Sciatic nerve (tissue), 2 donors: ENCODE data around the gene TPST1. TPM values are rescaled to one million over a fixed set of nuclear protein-coding genes. Genes with fewer than 3 reads are reported as not detected.
A peak's percentile ranks its signal among the peaks of the same experiment; 100 is the strongest.

ENCODE experiments used
- ATAC-seq: fragments of 200-7000 bp; cut with Tn5 transposase; one replicate; pipeline ENCODE4 v1.9.1; 2020; ENCODE audit warnings: mild to moderate bottlenecking, moderate library complexity
- DNase-seq: peaks from one replicate; pipeline ENCODE4 v3.0.0-alpha.2; 2020; ENCODE audit warnings: low spot score
- intact Hi-C: fragments of 100-400 bp; cut with DNase I; formaldehyde crosslinking; loops from one replicate; pipeline ENCODE4 v1.14.2; 2022
- total RNA-seq: library from RNA; stranded (reverse); fragmentation: NEBNext Ultra II Directional; extraction: Animal tissue kit (Norgen Biotek cat#: 25700); gene quantifications from one replicate; pipeline ENCODE4 v1.2.1, GENCODE V29; 2021
- donor health status: DM: no; HTN: no; CAD: no.
- donor health status: DM: no; HTN: no; CAD: no.

The TPST1 gene
- total RNA-seq, 1 donor from 2014 or later = 29.0 TPM

DNA sequence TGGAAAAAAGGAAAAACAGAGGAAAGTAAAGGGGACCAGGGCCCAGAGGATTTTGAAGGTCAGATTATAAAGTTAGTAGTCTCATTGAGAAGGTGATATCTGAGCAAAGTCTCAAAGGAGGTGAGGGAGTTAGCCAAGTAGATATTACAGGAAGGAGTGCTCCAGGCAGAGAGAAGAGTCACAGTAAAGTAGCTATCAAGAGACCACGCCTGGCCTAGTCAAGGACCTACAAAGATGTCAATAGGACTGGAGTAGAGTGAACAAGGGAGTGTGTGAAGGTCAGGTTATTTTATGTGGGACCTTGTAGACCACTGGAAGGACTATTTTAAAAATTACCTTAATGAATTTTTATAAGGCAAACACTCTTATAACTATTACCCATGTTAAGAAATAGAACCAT, 64.8 kb downstream of the TPST1 start:
- DNase-seq (no peak), ATAC-seq (no peak)
- intact Hi-C loops = no loop called here

DNA sequence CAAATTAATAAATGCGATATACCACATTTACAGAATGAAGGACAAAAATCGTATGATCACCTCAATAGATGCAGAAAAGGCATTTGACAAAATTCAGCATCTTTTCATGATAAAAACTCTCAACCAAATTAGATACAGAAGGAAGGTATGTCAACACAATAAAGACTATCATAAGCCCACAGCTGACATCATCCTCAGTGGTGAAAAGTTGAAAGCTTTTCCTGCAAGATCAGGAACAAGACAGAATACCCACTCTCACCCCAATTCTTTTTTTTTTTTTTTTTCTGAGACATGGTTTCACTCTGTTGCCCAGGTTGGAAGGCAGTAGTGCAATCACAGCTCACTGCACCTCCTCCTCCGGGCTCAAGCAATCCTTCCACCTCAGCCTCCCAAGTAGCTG, 67.2 kb downstream of the TPST1 start:
- no peak for DNase-seq
- ATAC-seq = no peak
- intact Hi-C loops = no loop called here

DNA sequence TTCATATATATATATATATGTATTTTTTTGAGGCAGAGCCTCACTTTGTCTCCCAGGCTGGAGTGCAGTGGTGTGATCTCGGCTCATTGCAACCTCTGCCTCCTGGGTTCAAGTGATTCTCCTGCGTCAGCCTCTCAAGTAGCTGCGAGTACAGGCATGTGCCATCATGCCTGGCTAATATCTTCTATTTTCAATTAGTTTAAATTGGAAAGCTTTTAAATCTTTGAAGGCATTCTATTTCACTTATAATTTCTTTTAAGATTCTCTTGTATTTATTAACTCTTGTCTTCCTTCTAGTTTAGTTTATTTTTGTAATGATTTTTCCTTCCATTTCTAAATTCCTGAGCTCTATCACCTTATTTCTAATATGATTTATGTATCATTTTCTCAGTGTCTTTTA, 71.2 kb downstream of the TPST1 start:
- DNase-seq (no peak), ATAC-seq (no peak)
- intact Hi-C loops = no loop called here

DNA sequence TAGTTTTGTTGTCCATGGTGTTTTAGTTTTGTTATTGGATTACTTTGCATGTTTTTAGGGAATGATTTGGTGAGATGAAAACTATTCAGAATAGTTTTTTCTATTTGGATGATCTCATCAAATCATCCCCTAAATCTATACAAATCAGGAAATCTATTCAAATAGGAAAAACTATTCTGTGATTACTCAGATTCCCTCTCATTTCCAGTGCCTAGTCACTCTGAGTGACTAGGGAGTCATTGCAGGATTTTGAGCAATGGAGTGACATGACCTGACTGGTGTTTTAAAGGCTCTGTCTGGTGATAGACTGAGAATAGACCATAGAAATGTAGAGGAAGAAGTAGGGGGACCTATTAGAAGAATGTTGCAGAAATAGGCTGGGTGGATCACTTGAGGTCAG, 72.4 kb downstream of the TPST1 start:
- ATAC-seq (no peak), DNase-seq (no peak)
- intact Hi-C loops = no loop called here

DNA sequence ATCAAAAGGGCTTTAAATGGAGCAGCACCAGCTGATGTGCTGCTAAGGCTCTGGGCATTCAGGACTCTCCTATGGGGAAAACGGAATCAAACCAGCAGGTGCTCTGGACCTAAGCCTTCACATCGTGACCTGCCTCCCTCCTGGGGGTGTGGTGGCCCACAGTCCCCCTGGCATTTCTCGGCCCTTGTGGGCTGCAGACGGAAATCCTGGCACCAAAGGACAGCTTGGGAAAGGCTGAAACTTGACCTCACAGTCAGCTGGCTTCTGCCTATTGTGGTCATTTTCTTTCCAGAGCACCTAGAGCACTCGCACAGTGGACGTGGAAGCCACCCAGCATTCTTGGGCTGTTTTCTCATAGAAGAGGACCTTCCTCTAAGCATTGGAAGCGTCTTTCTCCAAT, 74.8 kb downstream of the TPST1 start:
- ATAC-seq (no peak), DNase-seq (no peak)
- intact Hi-C loops = no loop called here

DNA sequence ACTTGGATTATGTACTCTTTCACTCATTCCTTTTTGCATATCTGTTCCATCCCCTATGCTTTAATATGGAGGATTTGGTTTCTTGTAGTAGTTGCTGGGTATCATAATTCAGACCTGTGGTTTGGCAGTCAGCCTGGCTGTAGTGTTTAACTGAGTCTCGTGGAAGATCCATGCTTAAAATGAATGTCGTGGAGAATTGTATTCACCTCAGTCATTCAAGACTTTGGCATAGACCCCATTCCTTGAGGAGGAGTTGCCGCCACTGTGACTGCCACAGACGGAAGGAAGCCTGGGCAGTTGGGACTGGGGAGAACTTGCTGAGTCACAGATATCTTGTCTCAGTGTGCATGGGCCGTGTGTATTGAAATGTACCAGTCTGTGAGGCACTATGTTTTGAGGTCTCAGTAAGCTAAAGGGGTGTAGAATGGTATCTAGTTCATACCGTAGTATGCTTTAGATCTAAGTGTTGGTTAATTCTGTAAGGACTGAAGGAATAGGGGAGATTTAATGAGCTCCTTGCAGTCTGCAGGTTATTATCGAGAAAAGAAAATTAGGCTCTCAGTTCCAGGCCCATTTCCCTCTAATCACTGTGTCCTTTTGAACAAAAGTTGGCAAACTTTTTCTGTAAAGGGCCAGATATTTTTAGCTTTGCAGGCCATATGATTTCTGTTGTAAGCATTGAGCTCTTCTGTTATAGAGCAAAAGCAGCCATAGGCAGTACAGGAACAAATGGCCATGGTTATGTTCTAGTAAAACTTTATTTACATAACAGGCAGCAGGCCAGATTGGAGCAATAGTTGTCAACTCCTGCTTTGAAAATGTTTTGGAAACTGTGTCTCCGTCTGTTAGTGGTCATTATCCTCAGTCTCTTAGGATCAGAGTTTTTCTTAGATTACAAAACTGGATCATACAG, 76.8 kb downstream of the TPST1 start:
- intact Hi-C loops = no loop called here
- ATAC-seq (peak; percentile 84), DNase-seq (no peak)

DNA sequence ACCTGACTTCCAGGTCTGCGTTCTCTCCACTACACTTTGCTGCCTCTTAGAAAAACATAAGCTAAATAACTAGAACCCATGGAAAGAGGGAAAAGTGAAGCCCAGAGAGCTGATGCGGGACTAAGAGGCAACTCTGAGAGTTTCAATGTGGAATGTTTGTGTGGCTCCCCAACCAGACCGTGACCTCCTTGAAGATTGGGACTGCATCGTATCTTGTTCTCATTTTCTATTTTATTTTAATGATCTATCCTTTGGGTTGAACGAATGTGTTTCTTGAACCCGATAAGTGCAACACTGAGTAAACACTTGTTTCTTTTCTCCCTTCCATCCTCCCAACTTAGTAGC, 77.4 kb downstream of the TPST1 start:
- DNase-seq (no peak), ATAC-seq (no peak)
- intact Hi-C loops = no loop called here

DNA sequence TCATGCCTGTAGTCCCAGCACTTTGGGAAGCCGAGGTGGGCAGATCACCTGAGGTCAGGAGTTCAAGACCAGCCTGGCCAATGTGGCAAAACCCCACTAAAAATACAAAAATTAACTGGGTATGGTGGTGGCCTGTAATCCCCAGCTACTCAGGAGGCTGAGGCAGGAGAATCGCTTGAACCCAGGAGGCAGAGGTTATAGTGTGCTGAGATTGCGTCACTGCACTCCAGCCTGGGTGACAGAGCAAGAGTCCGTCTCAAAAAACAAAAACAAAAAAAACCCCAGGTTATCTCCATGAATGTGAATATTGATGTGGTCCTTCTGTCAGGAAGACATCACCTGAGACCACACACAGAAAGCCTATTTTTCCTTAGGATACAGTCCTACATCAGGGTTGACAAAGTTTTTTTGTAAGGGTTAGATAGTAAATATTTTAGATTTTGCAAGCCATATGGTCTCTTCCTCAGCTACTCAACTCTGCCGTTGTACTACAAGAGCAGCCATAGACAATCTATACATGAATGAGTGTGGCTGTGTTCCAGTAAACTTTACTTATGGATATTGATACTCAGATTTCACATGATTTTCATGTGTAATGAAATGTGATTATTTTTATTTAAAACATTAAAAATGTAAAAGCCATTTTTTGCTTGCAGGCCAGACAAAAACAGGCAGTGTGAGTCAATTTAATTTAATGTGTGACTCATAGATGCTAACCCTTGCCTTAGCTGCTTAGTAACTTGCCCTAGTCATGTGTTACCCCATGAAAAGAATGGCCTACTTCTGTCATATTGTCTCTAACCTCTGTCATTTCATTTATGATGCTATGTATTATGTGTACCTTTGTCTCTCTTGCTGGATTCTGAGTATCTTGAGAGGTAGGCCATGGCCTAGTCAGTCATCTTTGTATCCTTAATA, 78.1 kb downstream of the TPST1 start:
- no peak for DNase-seq
- peak; percentile 76 for ATAC-seq
- intact Hi-C loops = no loop called here

DNA sequence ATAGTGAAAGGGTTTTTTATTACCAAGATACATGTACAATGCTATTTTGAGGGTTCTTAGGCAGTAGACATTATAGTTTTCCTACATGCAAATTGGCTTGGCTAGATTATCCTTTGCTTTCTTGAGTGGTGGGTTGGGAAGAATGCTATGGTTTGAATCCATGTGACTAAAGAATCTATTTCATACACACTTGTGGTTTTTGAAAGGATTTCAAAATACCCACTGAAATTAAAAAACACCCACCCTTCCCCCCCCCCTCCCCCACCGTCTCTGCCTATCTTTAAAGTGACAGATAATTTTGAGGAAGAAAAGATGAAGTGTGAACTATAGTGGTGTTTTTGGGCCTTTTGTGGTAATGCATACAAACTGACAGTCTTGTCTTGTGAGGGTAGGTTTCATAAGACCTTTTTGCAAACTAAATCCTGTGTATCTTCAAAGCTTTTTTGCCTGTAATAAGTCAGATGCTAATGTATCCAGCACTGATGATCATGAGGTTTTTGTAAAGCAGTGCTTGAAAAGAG, 90.9 kb downstream of the TPST1 start:
- DNase-seq (no peak), ATAC-seq (no peak)
- intact Hi-C loops = no loop called here

DNA sequence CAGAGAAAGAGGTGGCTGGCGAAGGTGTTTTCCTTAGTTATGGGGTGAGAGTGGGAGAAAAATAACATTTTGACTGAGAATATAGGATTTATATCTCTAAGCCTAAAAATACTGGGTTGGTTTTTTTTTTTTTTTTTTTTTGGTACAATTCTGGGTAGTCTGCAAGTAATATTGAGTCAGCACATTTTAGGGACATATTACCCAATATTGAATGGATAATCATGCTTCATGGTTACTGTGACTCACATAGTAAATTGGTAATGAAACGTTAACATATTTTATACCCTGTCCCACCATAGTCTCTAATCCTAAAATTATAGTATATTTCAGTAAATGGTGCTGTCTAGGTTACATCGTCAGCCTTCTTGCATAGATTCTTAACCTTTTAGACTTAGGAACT, 91.4 kb downstream of the TPST1 start:
- intact Hi-C loops = no loop called here
- peak; percentile 76 for ATAC-seq

DNA sequence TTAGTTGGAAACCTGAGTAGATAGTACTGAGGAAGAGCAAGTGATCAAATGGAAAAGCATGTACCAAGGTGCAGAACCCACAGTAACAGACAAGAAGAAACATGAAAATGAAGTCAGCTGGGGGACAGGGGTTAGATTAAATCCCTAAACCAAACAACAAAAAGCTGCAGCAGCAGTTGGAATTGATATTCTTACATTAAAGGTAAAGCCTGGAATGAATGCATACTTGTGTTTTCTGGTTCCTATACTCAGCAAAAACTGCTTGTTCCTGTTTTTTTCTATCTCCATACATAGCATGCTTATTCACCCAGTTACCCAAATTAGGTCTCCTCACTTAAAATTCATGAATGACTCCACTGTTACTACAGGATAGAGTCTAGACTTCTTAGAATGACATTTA, 92.4 kb downstream of the TPST1 start:
- intact Hi-C loops = no loop called here
- ATAC-seq (no peak), DNase-seq (no peak)

More for the DNA sequence above, 91.4 kb downstream of the TPST1 start:
- no peak for DNase-seq

DNA sequence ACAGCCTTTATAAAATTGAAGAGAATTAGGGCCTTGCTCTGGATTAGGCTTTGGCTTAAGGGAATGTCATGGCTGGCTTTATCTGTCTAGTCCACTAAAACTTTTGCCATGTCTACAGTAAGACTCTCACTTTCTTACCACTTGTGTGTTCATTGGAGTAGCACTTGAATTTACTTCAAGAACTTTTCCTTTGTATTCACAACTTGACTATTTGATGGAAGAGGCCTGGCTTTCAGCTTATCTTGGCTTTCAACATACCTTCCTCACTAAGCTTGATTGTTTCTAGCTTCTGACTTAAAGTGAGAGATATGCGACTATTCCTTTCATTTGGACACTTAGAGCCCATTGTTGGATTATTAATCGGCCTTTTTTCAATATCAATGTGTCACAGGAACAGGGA, 96.1 kb downstream of the TPST1 start:
- ATAC-seq = no peak

DNA sequence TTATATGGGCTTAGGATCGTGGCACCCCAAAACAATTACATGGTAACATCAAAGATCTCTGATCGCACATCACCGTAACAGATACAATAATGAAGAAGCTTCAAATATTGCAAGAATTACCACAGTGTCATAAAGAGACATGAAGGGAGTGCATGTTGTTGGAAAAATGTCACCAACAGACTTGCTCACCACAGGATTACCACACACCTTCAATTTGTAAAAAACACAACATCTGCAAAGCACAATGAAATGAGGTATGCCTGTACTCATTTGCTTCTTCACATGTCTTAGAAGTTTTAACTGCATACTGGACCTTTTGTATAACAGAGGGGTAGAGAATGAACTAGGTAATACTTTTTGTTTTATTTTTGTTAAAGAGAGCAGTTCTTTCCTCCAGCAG, 96.6 kb downstream of the TPST1 start:
- DNase-seq = no peak
- no peak for ATAC-seq
- intact Hi-C loops = no loop called here

More for the DNA sequence above, 96.1 kb downstream of the TPST1 start:
- intact Hi-C loops = no loop called here
- no peak for DNase-seq

DNA sequence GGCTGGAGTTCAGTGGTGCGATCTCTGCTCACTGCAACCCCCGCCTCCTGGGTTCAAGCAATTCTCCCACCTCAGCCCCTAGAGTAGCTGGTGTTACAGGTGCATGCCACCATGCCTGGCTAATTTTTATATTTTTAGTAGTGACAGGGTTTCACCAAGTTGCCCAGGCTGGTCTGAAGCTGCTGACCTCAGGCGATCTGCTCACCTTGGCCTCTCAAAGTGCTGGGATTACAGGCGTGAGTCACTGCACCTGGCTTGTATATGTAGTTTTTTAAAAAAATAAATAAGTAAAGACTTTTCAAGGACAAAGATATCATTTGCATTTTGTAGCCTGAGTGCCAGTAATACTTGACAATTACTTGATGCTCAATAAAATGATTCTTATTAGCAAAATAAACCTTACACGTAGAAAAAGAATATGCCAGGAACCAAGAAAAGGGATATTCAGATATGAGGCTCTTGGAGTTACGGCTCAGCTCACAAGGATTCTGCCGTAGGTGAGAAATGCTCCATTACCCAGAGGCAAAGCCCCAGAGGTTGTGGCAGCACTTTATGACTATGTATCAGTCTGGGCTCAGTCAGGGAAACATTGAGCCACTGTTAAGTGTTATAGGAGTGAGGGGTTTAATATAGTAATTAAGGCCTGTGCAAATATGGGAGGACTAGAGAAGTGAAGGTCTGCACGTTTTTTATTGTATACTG, 98.5 kb downstream of the TPST1 start:
- ATAC-seq = no peak

DNA sequence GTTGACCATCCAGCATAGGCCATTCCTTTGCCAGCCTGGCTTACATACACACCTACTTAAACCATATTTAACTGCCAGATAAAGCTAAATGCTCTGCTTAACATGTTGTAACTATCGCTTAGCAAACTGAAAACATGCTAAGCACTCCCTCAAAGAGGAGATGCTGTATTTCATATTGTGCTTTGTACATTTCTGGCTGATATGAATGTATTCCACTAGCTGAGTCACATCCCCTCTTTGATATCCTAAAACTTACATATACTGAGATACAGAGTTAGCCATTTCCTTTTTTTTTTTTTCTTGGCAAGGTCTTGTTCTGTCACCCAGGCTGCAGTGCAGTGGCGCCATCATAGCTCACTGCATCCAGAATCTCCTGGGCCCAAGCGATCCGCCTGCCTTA, 99.4 kb downstream of the TPST1 start:
- DNase-seq (no peak), ATAC-seq (no peak)
- intact Hi-C loops = no loop called here

More for the DNA sequence above, 98.5 kb downstream of the TPST1 start:
- intact Hi-C loops = no loop called here
- no peak for DNase-seq

DNA sequence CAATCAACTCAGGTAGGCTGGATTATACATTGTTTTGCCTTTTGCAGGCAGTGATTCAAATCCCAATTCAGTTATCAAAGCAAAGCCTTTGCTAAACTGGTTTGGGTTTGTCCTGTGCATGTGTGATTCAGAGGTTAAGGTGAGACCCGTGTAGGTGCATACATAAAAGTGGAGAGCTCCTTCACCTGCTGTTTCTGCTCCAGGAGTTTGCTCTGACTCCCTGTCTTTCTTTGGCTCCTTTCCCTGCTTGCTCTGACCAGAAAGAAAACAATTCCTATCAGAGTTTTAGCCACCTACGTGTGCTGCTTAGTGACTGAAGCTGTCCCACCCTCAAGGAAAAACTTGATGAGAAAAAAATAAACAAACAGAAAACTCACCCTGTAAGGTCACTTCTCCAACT, 101.1 kb downstream of the TPST1 start:
- no peak for DNase-seq
- intact Hi-C loops = no loop called here
- ATAC-seq = no peak

DNA sequence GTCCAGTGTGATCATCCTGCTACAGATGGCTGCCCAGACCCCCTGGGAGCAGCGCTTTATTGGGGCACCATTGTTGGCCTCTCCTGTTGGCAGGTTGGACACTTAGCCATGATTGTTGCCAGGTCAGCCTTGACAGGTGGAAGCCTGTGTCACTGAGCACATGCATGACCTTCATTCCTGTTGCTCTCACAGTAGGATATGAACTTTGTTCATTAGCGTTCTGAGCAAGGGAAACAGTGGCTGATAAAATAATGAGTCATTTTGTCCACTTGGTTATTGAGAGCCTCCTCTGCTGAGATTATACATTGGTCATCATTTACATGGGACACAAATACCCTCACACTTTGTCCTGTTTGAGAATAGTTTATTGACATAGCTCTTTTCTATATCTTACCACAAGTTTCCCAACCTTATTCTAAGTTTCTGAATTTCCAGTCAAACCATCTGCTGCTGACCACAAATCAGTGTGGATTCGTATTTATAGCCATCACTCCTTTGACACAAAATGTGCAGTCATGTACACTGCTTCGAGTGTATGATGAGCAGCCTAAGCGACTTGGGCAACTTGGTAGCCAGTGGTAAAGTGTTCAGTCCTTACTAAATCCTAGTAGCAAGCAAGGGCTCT, 102.6 kb downstream of the TPST1 start:
- intact Hi-C loops = no loop called here
- DNase-seq (no peak), ATAC-seq (no peak)

DNA sequence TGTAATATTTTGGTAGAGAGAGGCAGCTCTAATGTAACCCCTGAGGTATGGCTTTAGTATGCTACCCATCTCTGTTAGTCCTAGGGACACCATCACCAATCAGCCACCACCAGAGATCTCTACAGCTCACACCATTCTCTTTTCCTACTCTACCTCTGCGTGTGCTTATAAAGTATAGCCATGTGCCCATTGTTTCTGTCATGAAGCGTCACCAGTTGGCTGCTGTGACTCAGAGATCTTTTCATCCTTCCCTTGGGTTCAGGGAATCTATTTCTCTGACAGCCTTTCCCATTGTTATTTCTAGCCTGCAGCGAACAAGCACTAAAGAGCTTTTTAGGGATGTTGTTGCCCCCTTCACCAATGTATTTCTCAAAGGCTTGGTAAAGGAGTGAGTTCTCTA, 103.3 kb downstream of the TPST1 start:
- DNase-seq (no peak), ATAC-seq (no peak)
- intact Hi-C loops = no loop called here

DNA sequence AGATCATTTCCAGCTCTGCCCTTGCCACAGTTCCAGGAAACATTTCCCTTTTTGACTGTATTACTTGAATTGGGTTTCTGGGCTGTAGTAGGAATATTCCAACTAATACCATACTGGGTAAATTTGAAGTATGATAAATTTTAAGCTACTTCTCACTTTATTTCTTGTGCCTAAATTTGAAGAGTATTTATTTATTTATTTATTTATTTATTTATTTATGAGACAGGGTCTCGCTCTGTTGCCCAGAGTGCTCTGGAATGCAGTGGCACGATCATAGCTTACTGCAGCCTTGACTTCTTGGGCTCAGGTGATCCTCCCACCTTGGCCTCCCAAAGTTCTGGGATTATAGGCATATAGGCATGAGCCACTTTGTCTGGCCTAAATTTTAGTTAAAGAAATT, 105.5 kb downstream of the TPST1 start:
- no peak for DNase-seq
- no peak for ATAC-seq
- intact Hi-C loops = no loop called here
